ENCODE results near the gene ERFL. TPM values are rescaled to one million over a fixed set of nuclear protein-coding genes. Genes with fewer than 3 reads are reported as not detected.

Gene ERFL
- total RNA-seq, 2 donors from 2014 or later = 0.28 to 0.41 TPM

- Histone ChIP-seq H3K27ac (no peak overlapping the region), H3K4me1 (ENCODE audit: control insufficient read depth in 1 of 2, low read depth in 2 of 2) (no peaks in the 10 kb centered on the region), H3K4me3 (no peak overlapping the region), H3K9me3 (no peaks in the 10 kb centered on the region), H3K27me3 (replicated peaks; ENCODE audit: insufficient read depth) (peaks cover 14% of the 10 kb centered on the region), H3K36me3 (peaks cover 5% of the 10 kb centered on the region)
- no peak for TF ChIP-seq CTCF (IDR thresholded peaks at IDR 0.05)
- ATAC-seq (ENCODE audit: insufficient number of reproducible peaks, low FRiP score, low read depth) = no peak
- DNase-seq (ENCODE audit: low spot score) = no peak
Measured at GRCh38 chr19:41910240-41910991, 17.8 kb downstream of the ERFL start.

- TF ChIP-seq CTCF (IDR thresholded peaks at IDR 0.05) = no peak
- no peak overlapping the region for H3K4me3 ChIP-seq
- peaks cover 11% of the 10 kb centered on the region for H3K27me3 ChIP-seq (replicated peaks; ENCODE audit: insufficient read depth)
- ATAC-seq (ENCODE audit: insufficient number of reproducible peaks, low FRiP score, low read depth) = no peak
- H3K9me3 ChIP-seq = no peaks in the 10 kb centered on the region
- H3K27ac ChIP-seq = no peak overlapping the region
- DNase-seq (ENCODE audit: low spot score) = no peak
- H3K36me3 ChIP-seq = peaks cover 10% of the 10 kb centered on the region
- no peaks in the 10 kb centered on the region for H3K4me1 ChIP-seq (ENCODE audit: control insufficient read depth in 1 of 2, low read depth in 2 of 2)
Measured at GRCh38 chr19:41909706-41910105, 18.5 kb downstream of the ERFL start.

- no peak for TF ChIP-seq CTCF (IDR thresholded peaks at IDR 0.05)
- H3K27ac ChIP-seq = no peak overlapping the region
- H3K9me3 ChIP-seq = no peaks in the 10 kb centered on the region
- peaks cover 17% of the 10 kb centered on the region for H3K36me3 ChIP-seq
- H3K4me1 ChIP-seq (ENCODE audit: control insufficient read depth in 1 of 2, low read depth in 2 of 2) = no peaks in the 10 kb centered on the region
- peaks cover 7% of the 10 kb centered on the region for H3K27me3 ChIP-seq (replicated peaks; ENCODE audit: insufficient read depth)
- ATAC-seq (ENCODE audit: insufficient number of reproducible peaks, low FRiP score, low read depth) (no peak), DNase-seq (ENCODE audit: low spot score) (no peak)
- H3K4me3 ChIP-seq = no peak overlapping the region
Measured at GRCh38 chr19:41908724-41909464, 19.4 kb downstream of the ERFL start.

- peaks cover 25% of the 10 kb centered on the region for H3K36me3 ChIP-seq
- no peak for ATAC-seq (ENCODE audit: insufficient number of reproducible peaks, low FRiP score, low read depth)
Measured at GRCh38 chr19:41907994-41908615, 20.1 kb downstream of the ERFL start.

More at GRCh38 chr19:41907994-41908615, 20.1 kb downstream of the ERFL start:
- Histone ChIP-seq H3K27ac (no peak overlapping the region), H3K9me3 (no peaks in the 10 kb centered on the region), H3K4me1 (ENCODE audit: control insufficient read depth in 1 of 2, low read depth in 2 of 2) (no peaks in the 10 kb centered on the region), H3K4me3 (no peak overlapping the region), H3K27me3 (replicated peaks; ENCODE audit: insufficient read depth) (peaks cover 3% of the 10 kb centered on the region)
- TF ChIP-seq CTCF (IDR thresholded peaks at IDR 0.05) = no peak
- DNase-seq (ENCODE audit: low spot score) = no peak
